Colonic mucosa (tissue), 4 donors: Measurements from ENCODE around the gene PPM1H. TPM values are rescaled to one million over a fixed set of nuclear protein-coding genes. Genes with fewer than 3 reads are reported as not detected.

Experiments
- DNase-seq: peaks from one replicate; pipeline ENCODE4 v3.0.0-alpha.2; 2020
- H3K27ac ChIP-seq: fragments of 200-600 bp; one replicate; pipeline ENCODE4 v1.8.0; 2021
- H3K27me3 ChIP-seq: fragments of 200-600 bp; one replicate; pipeline ENCODE4 v1.8.0; 2021
- H3K36me3 ChIP-seq: fragments of 200-600 bp; one replicate; pipeline ENCODE4 v1.8.0; 2021
- H3K4me1 ChIP-seq: fragments of 200-600 bp; one replicate; pipeline ENCODE4 v1.8.0; 2021; ENCODE audit warnings: mild to moderate bottlenecking
- H3K4me3 ChIP-seq: fragments of 200-600 bp; one replicate; pipeline ENCODE4 v1.8.0; 2021
- H3K9ac ChIP-seq, 2 donors: one replicate each; pipeline ENCODE4 v1.7.0; 2013; ENCODE audit warnings: control low read depth in 2 of 2, low read depth in 2 of 2, low read length in 2 of 2
- H3K9me3 ChIP-seq: fragments of 200-600 bp; one replicate; pipeline ENCODE4 v1.8.0; 2021
- CTCF ChIP-seq: fragments of 200-600 bp; IDR thresholded peaks from one replicate; pipeline ENCODE4 v1.8.0; 2022; ENCODE audit warnings: antibody characterized with exemption, mild to moderate bottlenecking
- intact Hi-C: fragments of 100-400 bp; cut with DNase I; formaldehyde crosslinking; loops from one replicate; pipeline ENCODE4 v1.14.1; 2022
- total RNA-seq, 2 donors: library from RNA; stranded (reverse); fragmentation: NEBNext Ultra II Directional in 1 of 2; extraction: Animal tissue kit (Norgen Biotek cat#: 25700) in 1 of 2; gene quantifications; one replicate each; pipeline ENCODE4 v1.2.1, GENCODE V29; 2021
- donor health status: healthy.
- donor health status: DM: no; HTN: no; CAD: no.
- donor health status: DM: no; HTN: no; CAD: no.

Gene PPM1H
- total RNA-seq, 2 donors from 2014 or later: 7.4 to 8.1 TPM

GRCh38 chr12:62860020-62860419, 74.9 kb downstream of the PPM1H start:
- Histone ChIP-seq H3K4me3 (no peak overlapping the region), H3K27ac (no peak overlapping the region), H3K27me3 (no peaks in the 10 kb centered on the region), H3K36me3 (no peaks in the 10 kb centered on the region), H3K9ac (no peak overlapping the region), H3K9me3 (no peaks in the 10 kb centered on the region), H3K4me1 (no peaks in the 10 kb centered on the region)
- no peak for TF ChIP-seq CTCF
- intact Hi-C loops: no loop called here
- no peak for DNase-seq

DNA sequence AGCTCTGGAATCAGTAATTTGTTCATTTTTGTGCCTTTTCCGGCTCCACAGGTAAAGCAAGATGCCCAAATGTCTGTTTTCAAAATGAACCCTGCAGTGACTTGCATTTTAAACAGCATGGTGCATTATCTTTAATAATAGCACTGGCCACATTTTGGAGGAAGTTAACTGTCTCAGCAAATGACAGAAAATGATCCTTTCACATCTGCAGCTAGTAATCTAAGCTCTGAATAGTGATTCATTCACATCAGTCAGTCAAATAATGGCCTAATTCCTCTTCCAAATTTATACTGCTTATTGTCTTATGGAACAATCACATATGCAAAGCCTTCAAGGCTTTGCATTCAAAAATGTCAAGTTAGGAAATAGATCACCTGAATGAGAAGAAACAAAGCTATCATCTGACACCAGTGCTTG, 75.6 kb downstream of the PPM1H start:
- no peak overlapping the region for H3K9ac ChIP-seq
- H3K9me3 ChIP-seq: no peaks in the 10 kb centered on the region
- H3K4me1 ChIP-seq: no peaks in the 10 kb centered on the region
- no peak for TF ChIP-seq CTCF
- no peaks in the 10 kb centered on the region for H3K27me3 ChIP-seq
- intact Hi-C loops: no loop called here
- no peak for DNase-seq
- H3K36me3 ChIP-seq: no peaks in the 10 kb centered on the region
- no peak overlapping the region for H3K4me3 ChIP-seq
- H3K27ac ChIP-seq: no peak overlapping the region

DNA sequence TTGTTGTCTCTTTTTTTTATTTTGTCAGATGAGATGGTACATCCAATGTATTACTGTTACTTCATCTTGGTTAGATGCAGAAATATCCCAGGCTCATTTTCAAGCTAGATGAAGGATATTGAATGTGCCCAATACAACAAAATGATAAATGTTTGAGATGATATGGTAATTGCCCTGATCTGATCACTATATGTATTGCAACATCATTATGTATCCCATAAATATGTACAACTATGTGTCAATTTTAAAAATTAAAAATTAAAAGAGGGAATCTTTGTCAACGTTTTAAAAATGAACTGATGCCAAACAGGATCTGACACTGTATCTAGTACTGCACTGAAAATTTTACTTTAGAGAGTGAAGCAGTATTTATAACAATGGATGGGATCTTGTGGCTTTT, 78.5 kb downstream of the PPM1H start:
- intact Hi-C loops: no loop called here
- H3K4me3 ChIP-seq: no peak overlapping the region
- no peaks in the 10 kb centered on the region for H3K4me1 ChIP-seq
- no peak for DNase-seq
- H3K9me3 ChIP-seq: no peaks in the 10 kb centered on the region
- no peak overlapping the region for H3K27ac ChIP-seq
- H3K9ac ChIP-seq: no peak overlapping the region
- no peaks in the 10 kb centered on the region for H3K36me3 ChIP-seq
- no peak for TF ChIP-seq CTCF
- H3K27me3 ChIP-seq: no peaks in the 10 kb centered on the region

- Histone ChIP-seq H3K36me3 (no peaks in the 10 kb centered on the region), H3K4me1 (no peaks in the 10 kb centered on the region), H3K27me3 (no peaks in the 10 kb centered on the region), H3K9ac (no peak overlapping the region), H3K4me3 (no peak overlapping the region), H3K27ac (no peak overlapping the region), H3K9me3 (no peaks in the 10 kb centered on the region)
- intact Hi-C loops: no loop called here
- no peak for TF ChIP-seq CTCF
- DNase-seq: no peak
Observed at GRCh38 chr12:62854024-62854423, 80.9 kb downstream of the PPM1H start.

DNA sequence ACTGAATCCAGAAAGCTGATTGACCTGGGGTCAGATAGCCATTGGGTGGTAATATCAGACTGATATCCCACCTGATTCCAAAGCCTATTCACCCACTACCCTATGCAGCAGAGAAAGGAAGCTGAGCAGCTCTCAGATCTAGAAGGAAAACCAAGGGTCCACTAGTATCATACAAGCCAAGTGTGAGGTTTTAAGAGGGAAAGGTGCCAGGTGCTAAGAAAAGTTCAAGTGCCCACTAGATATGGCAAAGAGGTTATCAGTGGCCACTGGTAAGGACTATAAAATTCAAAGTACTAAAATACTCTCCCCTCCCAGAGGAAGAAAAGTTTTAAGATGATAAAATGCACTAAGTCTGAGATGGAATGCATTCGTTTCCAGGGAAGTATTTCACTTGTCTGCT, 85.6 kb downstream of the PPM1H start:
- no peak for DNase-seq
- H3K9ac ChIP-seq: no peak overlapping the region
- no peak overlapping the region for H3K4me3 ChIP-seq
- no peak overlapping the region for H3K27ac ChIP-seq
- intact Hi-C loops: no loop called here
- TF ChIP-seq CTCF: no peak
- no peaks in the 10 kb centered on the region for H3K4me1 ChIP-seq
- H3K36me3 ChIP-seq: no peaks in the 10 kb centered on the region
- H3K27me3 ChIP-seq: no peaks in the 10 kb centered on the region
- H3K9me3 ChIP-seq: no peaks in the 10 kb centered on the region

DNA sequence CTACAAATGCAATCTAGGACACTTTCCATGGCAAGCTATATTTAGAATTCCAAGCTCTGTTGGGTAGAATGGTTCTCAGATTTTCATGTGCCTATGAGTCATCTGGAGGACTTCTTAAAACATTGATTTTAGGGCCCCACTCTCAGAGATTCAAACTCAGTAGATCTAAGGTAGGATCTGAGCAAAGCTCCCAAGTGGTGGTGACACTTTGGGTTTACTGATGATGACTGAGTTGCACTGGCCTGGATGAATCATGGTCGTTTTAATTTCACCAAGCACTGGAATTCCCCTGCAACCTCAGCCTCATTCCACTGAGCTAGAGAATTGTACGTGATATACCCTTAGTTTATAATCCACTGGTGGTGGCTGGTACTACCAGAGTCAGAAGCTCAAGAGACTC, 86.5 kb downstream of the PPM1H start:
- Histone ChIP-seq H3K27me3 (no peaks in the 10 kb centered on the region), H3K4me3 (no peak overlapping the region), H3K9me3 (no peaks in the 10 kb centered on the region), H3K36me3 (no peaks in the 10 kb centered on the region), H3K27ac (no peak overlapping the region), H3K4me1 (no peaks in the 10 kb centered on the region), H3K9ac (no peak overlapping the region)
- intact Hi-C loops: no loop called here
- TF ChIP-seq CTCF: no peak
- no peak for DNase-seq
